Activated CD8-positive, alpha-beta memory T cell treated with anti-CD3 and anti-CD28 coated beads, Interleukin-2, amount 50 U/mL, for 24 hours (primary cell): ENCODE data around the gene MTHFSD.

Experiments used
- DNase-seq: peaks from one replicate; pipeline ENCODE4 v3.0.0-alpha.2; 2020; ENCODE audit errors: extremely low read depth

MTHFSD gene

GRCh38 chr16:86530251-86531190, 24.5 kb downstream of the MTHFSD start:
- DNase-seq, result no peak

- DNase-seq, result no peak
Measured at GRCh38 chr16:86529160-86529559, 25.9 kb downstream of the MTHFSD start.

- no peak for DNase-seq
Measured at GRCh38 chr16:86528061-86528929, 26.7 kb downstream of the MTHFSD start.

GRCh38 chr16:86527366-86527765, 27.7 kb downstream of the MTHFSD start:
- no peak for DNase-seq

- DNase-seq, result no peak
Measured at GRCh38 chr16:86525696-86526095, 29.3 kb downstream of the MTHFSD start.

GRCh38 chr16:86524029-86524428, 31.0 kb downstream of the MTHFSD start:
- no peak for DNase-seq

GRCh38 chr16:86523166-86523740, 31.8 kb downstream of the MTHFSD start:
- DNase-seq, result no peak

GRCh38 chr16:86522634-86523033, 32.4 kb downstream of the MTHFSD start:
- no peak for DNase-seq

- no peak for DNase-seq
Measured at GRCh38 chr16:86521236-86522197, 33.5 kb downstream of the MTHFSD start.

GRCh38 chr16:86520317-86521210, 34.5 kb downstream of the MTHFSD start:
- DNase-seq, result no peak

- DNase-seq, result no peak
Measured at GRCh38 chr16:86519649-86520316, 35.3 kb downstream of the MTHFSD start.

- DNase-seq, result no peak
Measured at GRCh38 chr16:86519007-86519648, 35.9 kb downstream of the MTHFSD start.

GRCh38 chr16:86517652-86518258, 37.3 kb downstream of the MTHFSD start:
- DNase-seq, result no peak

GRCh38 chr16:86517033-86517432, 38.0 kb downstream of the MTHFSD start:
- no peak for DNase-seq

- no peak for DNase-seq
Measured at GRCh38 chr16:86516623-86517003, 38.4 kb downstream of the MTHFSD start.

- no peak for DNase-seq
Measured at GRCh38 chr16:86515777-86516622, 39.0 kb downstream of the MTHFSD start.

- no peak for DNase-seq
Measured at GRCh38 chr16:86515413-86515776, 39.6 kb downstream of the MTHFSD start.
